ENCODE results near the gene MARCHF3. TPM values are rescaled to one million over a fixed set of nuclear protein-coding genes. Genes with fewer than 3 reads are reported as not detected.

MARCHF3 gene
- total RNA-seq, 1 experiment from 2014 or later, result 4.3 TPM

- DNase-seq (ENCODE audit: low read depth, low spot score), result no peak
- in situ Hi-C loops (cut with HindIII; ENCODE audit: low pct_unique_long_range_greater_than_20kb, low sequenced_read_pairs), result no loop called here
These were observed 199.2 kb downstream of the MARCHF3 start for GRCh38 chr5:126831156-126831555.

GRCh38 chr5:126830061-126830460 lies 200.3 kb downstream of the MARCHF3 start:
- in situ Hi-C loops (cut with HindIII; ENCODE audit: low pct_unique_long_range_greater_than_20kb, low sequenced_read_pairs), result no loop called here
- no peak for DNase-seq (ENCODE audit: low read depth, low spot score)

DNA sequence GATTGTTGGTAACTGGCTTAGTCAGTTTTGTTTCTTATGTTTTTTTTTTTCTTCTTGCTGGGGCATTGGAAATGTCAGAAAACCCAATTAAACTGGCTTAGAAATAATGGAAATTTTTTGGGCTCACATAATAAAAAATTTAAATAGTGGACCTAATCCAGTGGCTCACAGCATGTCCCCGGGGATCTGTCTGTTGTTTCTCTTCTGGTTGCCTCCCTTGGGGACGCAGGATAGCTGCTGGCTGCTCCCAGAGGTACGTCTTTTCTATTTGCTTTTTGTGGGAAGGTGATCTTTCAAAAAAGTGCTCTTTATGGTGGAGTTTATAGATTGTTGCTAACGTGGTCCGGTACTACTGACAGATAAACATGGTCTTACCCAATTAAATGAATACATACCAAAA lies 201.3 kb downstream of the MARCHF3 start:
- no peak for DNase-seq (ENCODE audit: low read depth, low spot score)
- in situ Hi-C loops (cut with HindIII; ENCODE audit: low pct_unique_long_range_greater_than_20kb, low sequenced_read_pairs), result no loop called here

GRCh38 chr5:126826619-126827215 lies 203.6 kb downstream of the MARCHF3 start:
- DNase-seq (ENCODE audit: low read depth, low spot score), result no peak
- in situ Hi-C loops (cut with HindIII; ENCODE audit: low pct_unique_long_range_greater_than_20kb, low sequenced_read_pairs), result no loop called here

DNA sequence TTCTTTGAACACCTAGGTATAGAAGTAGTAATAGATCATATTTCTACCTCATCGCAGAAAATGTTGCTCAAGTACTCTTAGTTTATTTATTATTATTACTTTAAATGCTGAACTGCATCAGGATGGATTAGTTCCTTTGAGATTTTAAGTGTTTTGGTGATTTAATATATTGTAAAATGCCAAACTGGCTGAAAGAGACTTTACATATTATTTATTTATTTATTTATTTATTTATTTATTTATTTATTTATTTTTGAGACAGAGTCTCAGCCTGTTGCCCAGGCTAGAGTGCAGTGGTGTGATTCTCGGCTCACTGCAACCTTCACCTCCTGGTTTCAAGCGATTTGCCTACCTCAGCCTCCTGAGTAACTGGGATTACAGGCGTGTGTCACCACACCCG lies 211.1 kb downstream of the MARCHF3 start:
- DNase-seq (ENCODE audit: low read depth, low spot score), result no peak
- in situ Hi-C loops (cut with HindIII; ENCODE audit: low pct_unique_long_range_greater_than_20kb, low sequenced_read_pairs), result no loop called here

DNA sequence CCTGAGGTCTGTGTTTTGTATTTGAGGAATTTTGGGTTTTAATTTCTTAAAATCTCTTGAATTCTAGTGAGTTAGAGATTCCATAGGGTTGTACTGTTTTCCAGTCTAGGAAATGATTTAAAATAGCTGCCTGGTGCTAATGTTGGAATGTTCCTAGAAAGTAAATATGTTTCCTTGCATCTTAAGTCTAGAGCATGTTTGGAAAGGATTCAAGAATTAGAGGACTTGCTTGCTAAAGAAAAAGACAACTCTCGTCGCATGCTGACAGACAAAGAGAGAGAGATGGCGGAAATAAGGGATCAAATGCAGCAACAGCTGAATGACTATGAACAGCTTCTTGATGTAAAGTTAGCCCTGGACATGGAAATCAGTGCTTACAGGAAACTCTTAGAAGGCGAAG lies 211.6 kb downstream of the MARCHF3 start:
- DNase-seq (ENCODE audit: low read depth, low spot score), result no peak
- in situ Hi-C loops (cut with HindIII; ENCODE audit: low pct_unique_long_range_greater_than_20kb, low sequenced_read_pairs), result no loop called here

Other genes with a start within 250 kb of the MARCHF3 start
- 4.5 and 5.5 TPM in 2 replicates for gene C5orf63, start 42.9 kb upstream of the MARCHF3 start, total RNA-seq (2014; rRNA removed; shearing (Covaris generic))